ENCODE data around the gene CDH4. TPM values are rescaled to one million over a fixed set of nuclear protein-coding genes. Genes with fewer than 3 reads are reported as not detected.

CDH4 gene
- total RNA-seq, 1 experiment from 2014 or later = not detected

GRCh38 chr20:61978491-61978890 is 726.4 kb downstream of the CDH4 start:
- ATAC-seq (no peak), DNase-seq (ENCODE audit: low read depth, low spot score) (no peak)
- ChIA-PET POLR2A (no interaction called here), CTCF (no interaction called here)
- no peaks in the 10 kb centered on the region for H3K9me3 ChIP-seq (ENCODE audit: control insufficient read depth, insufficient read depth, low read depth, low read length)
- no TSS peak for BruUV-seq (replicated peaks)
- no peak for TF ChIP-seq SIN3A (IDR thresholded peaks at IDR 0.05; ENCODE audit: borderline replicate concordance, insufficient read depth, low read depth, low read length)
- TF ChIP-seq TCF7L2 (IDR thresholded peaks at IDR 0.05; ENCODE audit: low read depth, low read length) = no peak
- TF ChIP-seq, protein P1, sequence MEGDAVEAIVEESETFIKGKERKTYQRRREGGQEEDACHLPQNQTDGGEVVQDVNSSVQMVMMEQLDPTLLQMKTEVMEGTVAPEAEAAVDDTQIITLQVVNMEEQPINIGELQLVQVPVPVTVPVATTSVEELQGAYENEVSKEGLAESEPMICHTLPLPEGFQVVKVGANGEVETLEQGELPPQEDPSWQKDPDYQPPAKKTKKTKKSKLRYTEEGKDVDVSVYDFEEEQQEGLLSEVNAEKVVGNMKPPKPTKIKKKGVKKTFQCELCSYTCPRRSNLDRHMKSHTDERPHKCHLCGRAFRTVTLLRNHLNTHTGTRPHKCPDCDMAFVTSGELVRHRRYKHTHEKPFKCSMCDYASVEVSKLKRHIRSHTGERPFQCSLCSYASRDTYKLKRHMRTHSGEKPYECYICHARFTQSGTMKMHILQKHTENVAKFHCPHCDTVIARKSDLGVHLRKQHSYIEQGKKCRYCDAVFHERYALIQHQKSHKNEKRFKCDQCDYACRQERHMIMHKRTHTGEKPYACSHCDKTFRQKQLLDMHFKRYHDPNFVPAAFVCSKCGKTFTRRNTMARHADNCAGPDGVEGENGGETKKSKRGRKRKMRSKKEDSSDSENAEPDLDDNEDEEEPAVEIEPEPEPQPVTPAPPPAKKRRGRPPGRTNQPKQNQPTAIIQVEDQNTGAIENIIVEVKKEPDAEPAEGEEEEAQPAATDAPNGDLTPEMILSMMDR (IDR thresholded peaks at IDR 0.05) = no peak
- TF ChIP-seq, protein P2, sequence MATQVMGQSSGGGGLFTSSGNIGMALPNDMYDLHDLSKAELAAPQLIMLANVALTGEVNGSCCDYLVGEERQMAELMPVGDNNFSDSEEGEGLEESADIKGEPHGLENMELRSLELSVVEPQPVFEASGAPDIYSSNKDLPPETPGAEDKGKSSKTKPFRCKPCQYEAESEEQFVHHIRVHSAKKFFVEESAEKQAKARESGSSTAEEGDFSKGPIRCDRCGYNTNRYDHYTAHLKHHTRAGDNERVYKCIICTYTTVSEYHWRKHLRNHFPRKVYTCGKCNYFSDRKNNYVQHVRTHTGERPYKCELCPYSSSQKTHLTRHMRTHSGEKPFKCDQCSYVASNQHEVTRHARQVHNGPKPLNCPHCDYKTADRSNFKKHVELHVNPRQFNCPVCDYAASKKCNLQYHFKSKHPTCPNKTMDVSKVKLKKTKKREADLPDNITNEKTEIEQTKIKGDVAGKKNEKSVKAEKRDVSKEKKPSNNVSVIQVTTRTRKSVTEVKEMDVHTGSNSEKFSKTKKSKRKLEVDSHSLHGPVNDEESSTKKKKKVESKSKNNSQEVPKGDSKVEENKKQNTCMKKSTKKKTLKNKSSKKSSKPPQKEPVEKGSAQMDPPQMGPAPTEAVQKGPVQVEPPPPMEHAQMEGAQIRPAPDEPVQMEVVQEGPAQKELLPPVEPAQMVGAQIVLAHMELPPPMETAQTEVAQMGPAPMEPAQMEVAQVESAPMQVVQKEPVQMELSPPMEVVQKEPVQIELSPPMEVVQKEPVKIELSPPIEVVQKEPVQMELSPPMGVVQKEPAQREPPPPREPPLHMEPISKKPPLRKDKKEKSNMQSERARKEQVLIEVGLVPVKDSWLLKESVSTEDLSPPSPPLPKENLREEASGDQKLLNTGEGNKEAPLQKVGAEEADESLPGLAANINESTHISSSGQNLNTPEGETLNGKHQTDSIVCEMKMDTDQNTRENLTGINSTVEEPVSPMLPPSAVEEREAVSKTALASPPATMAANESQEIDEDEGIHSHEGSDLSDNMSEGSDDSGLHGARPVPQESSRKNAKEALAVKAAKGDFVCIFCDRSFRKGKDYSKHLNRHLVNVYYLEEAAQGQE (IDR thresholded peaks at IDR 0.05; ENCODE audit: insufficient read depth in 1 of 2, low read depth in 2 of 2, low read length in 1 of 2) = no peak
- no peak for TF ChIP-seq POLR2AphosphoS5 (IDR thresholded peaks at IDR 0.05; ENCODE audit: low read depth, low read length)
- H3K4me1 ChIP-seq (ENCODE audit: control insufficient read depth, insufficient read depth, low read length) = no peaks in the 10 kb centered on the region; the same call in 1 of the 2 replicates
- H3K27ac ChIP-seq (ENCODE audit: low read length) = no peak overlapping the region
- no peaks in the 10 kb centered on the region for H3K27me3 ChIP-seq (ENCODE audit: control insufficient read depth, insufficient read depth, low read length)
- H3K4me3 ChIP-seq (ENCODE audit: low read depth in 2 of 2, low read length in 2 of 2) = no peak overlapping the region
- intact Hi-C loops (cut with micrococcal nuclease; ENCODE audit: unreplicated experiment) = no loop called here
- in situ Hi-C loops (cut with HindIII; ENCODE audit: low pct_unique_long_range_greater_than_20kb, low sequenced_read_pairs) = no loop called here
- no peaks in the 10 kb centered on the region for H3K36me3 ChIP-seq (ENCODE audit: control insufficient read depth, insufficient read depth, low read length)

- Histone ChIP-seq H3K27me3 (ENCODE audit: control insufficient read depth, insufficient read depth, low read length) (no peaks in the 10 kb centered on the region), H3K4me1 (ENCODE audit: control insufficient read depth, insufficient read depth, low read length) (no peaks in the 10 kb centered on the region; the same call in 1 of the 2 replicates), H3K9me3 (ENCODE audit: control insufficient read depth, insufficient read depth, low read depth, low read length) (no peaks in the 10 kb centered on the region), H3K27ac (ENCODE audit: low read length) (no peak overlapping the region), H3K4me3 (ENCODE audit: low read depth in 2 of 2, low read length in 2 of 2) (no peak overlapping the region), H3K36me3 (ENCODE audit: control insufficient read depth, insufficient read depth, low read length) (no peaks in the 10 kb centered on the region)
- ChIA-PET POLR2A (no interaction called here), CTCF (no interaction called here)
- in situ Hi-C loops (cut with HindIII; ENCODE audit: low pct_unique_long_range_greater_than_20kb, low sequenced_read_pairs) = no loop called here
- intact Hi-C loops (cut with micrococcal nuclease; ENCODE audit: unreplicated experiment) = no loop called here
- DNase-seq (ENCODE audit: low read depth, low spot score) (no peak), ATAC-seq (no peak)
- no TSS peak for BruUV-seq (replicated peaks)
- TF ChIP-seq POLR2AphosphoS5 (IDR thresholded peaks at IDR 0.05; ENCODE audit: low read depth, low read length) (no peak), SIN3A (IDR thresholded peaks at IDR 0.05; ENCODE audit: borderline replicate concordance, insufficient read depth, low read depth, low read length) (no peak), TCF7L2 (IDR thresholded peaks at IDR 0.05; ENCODE audit: low read depth, low read length) (no peak)
- TF ChIP-seq, protein P2 (IDR thresholded peaks at IDR 0.05; ENCODE audit: insufficient read depth in 1 of 2, low read depth in 2 of 2, low read length in 1 of 2) = no peak
- TF ChIP-seq, protein P1 (IDR thresholded peaks at IDR 0.05) = no peak
Measured at GRCh38 chr20:61979090-61979489, 727.0 kb downstream of the CDH4 start.
